ENCODE measurements around the gene OGDH. TPM values are rescaled to one million over a fixed set of nuclear protein-coding genes. Genes with fewer than 3 reads are reported as not detected.

The OGDH gene
- total RNA-seq, 6 experiments from 2014 or later: 77.8 to 88.2 (median 80.2) TPM

- peaks cover 52% of the 10 kb centered on the region for H3K4me1 Mint-ChIP-seq (ENCODE audit: low read depth)
- TF ChIP-seq CTCF (IDR thresholded peaks at IDR 0.05): no peak
- H3K9me3 Mint-ChIP-seq: no peaks in the 10 kb centered on the region; the same call in 1 of the 2 replicates
- H3K36me3 Mint-ChIP-seq (ENCODE audit: low read depth): peaks cover 16% of the 10 kb centered on the region
- H3K27me3 Mint-ChIP-seq (ENCODE audit: insufficient read depth): no peaks in the 10 kb centered on the region
- H3K27ac Mint-ChIP-seq: peak overlapping the region; percentile 14; the same call in 1 of the 2 replicates
- no peak overlapping the region for H3K4me3 Mint-ChIP-seq
- no peak for DNase-seq
Observed at GRCh38 chr7:44622342-44623151, 16.1 kb downstream of the OGDH start.

- no peaks in the 10 kb centered on the region; the same call in 1 of the 2 replicates for H3K9me3 Mint-ChIP-seq
- H3K4me1 Mint-ChIP-seq (ENCODE audit: low read depth): peaks cover 35% of the 10 kb centered on the region
- TF ChIP-seq CTCF (IDR thresholded peaks at IDR 0.05): no peak
- no peak for DNase-seq
- H3K27me3 Mint-ChIP-seq (ENCODE audit: insufficient read depth): peaks cover 2% of the 10 kb centered on the region; the same call in 1 of the 2 replicates
- H3K27ac Mint-ChIP-seq: no peak overlapping the region
- peaks cover 15% of the 10 kb centered on the region for H3K36me3 Mint-ChIP-seq (ENCODE audit: low read depth)
- H3K4me3 Mint-ChIP-seq: no peak overlapping the region
Observed at GRCh38 chr7:44624318-44624717, 17.9 kb downstream of the OGDH start.

- peaks cover 15% of the 10 kb centered on the region for H3K36me3 Mint-ChIP-seq (ENCODE audit: low read depth)
- no peak overlapping the region for H3K4me3 Mint-ChIP-seq
- H3K9me3 Mint-ChIP-seq: no peaks in the 10 kb centered on the region; the same call in 1 of the 2 replicates
- no peak for TF ChIP-seq CTCF (IDR thresholded peaks at IDR 0.05)
- H3K4me1 Mint-ChIP-seq (ENCODE audit: low read depth): peaks cover 31% of the 10 kb centered on the region
- no peak overlapping the region for H3K27ac Mint-ChIP-seq
- peaks cover 2% of the 10 kb centered on the region; the same call in 1 of the 2 replicates for H3K27me3 Mint-ChIP-seq (ENCODE audit: insufficient read depth)
- DNase-seq: no peak
Observed at GRCh38 chr7:44625526-44626471, 19.4 kb downstream of the OGDH start.

- Mint-ChIP-seq H3K4me1 (ENCODE audit: low read depth) (peaks cover 25% of the 10 kb centered on the region), H3K27ac (no peak overlapping the region), H3K36me3 (ENCODE audit: low read depth) (peaks cover 9% of the 10 kb centered on the region), H3K4me3 (no peak overlapping the region), H3K27me3 (ENCODE audit: insufficient read depth) (peaks cover 2% of the 10 kb centered on the region; the same call in 1 of the 2 replicates), H3K9me3 (no peaks in the 10 kb centered on the region)
- no peak for TF ChIP-seq CTCF (IDR thresholded peaks at IDR 0.05)
- no peak for DNase-seq
Observed at GRCh38 chr7:44626620-44627019, 20.2 kb downstream of the OGDH start.

- no peak overlapping the region for H3K4me3 Mint-ChIP-seq
- no peak overlapping the region for H3K27ac Mint-ChIP-seq
- peaks cover 2% of the 10 kb centered on the region; the same call in 1 of the 2 replicates for H3K27me3 Mint-ChIP-seq (ENCODE audit: insufficient read depth)
- no peak for DNase-seq
- H3K4me1 Mint-ChIP-seq (ENCODE audit: low read depth): peaks cover 41% of the 10 kb centered on the region
- no peak for TF ChIP-seq CTCF (IDR thresholded peaks at IDR 0.05)
- H3K9me3 Mint-ChIP-seq: no peaks in the 10 kb centered on the region
- peaks cover 11% of the 10 kb centered on the region; the same call in 1 of the 2 replicates for H3K36me3 Mint-ChIP-seq (ENCODE audit: low read depth)
Observed at GRCh38 chr7:44629829-44630522, 23.5 kb downstream of the OGDH start.
